Calu3 (cell line): ENCODE measurements around the gene SEC16A. TPM values are rescaled to one million over a fixed set of nuclear protein-coding genes. Genes with fewer than 3 reads are reported as not detected.

Experiments
- BruUV-seq: library from RNA; stranded (reverse); fragments of 400-500 nt; replicated peaks from 2 replicates; lab custom pipeline; 2021; lab: Mats Ljungman, UMichigan
- CTCF ChIA-PET: fragments of 300-600 bp; sonication (Branson Sonifier 250); formaldehyde crosslinking; loops from one replicate; lab custom pipeline; 2022; ENCODE audit warnings: antibody characterized with exemption; lab: Charles Lee
- DNase-seq: peaks from one replicate; pipeline ENCODE4 v3.0.0; 2022
- H3K27ac Mint-ChIP-seq: one replicate; pipeline ENCODE4 v1.8.0; 2022; ENCODE audit warnings: mixed read lengths; ENCODE audit not compliant: unreplicated experiment
- H3K27me3 Mint-ChIP-seq: one replicate; pipeline ENCODE4 v1.8.0; 2022; ENCODE audit warnings: mixed read lengths; ENCODE audit not compliant: unreplicated experiment
- H3K36me3 Mint-ChIP-seq: one replicate; pipeline ENCODE4 v1.8.0; 2022; ENCODE audit warnings: mild to moderate bottlenecking, moderate library complexity, mixed read lengths; ENCODE audit not compliant: insufficient read depth, unreplicated experiment
- H3K4me1 Mint-ChIP-seq: one replicate; pipeline ENCODE4 v1.8.0; 2022; ENCODE audit warnings: mild to moderate bottlenecking, low read depth, mixed read lengths; ENCODE audit not compliant: unreplicated experiment
- H3K4me3 Mint-ChIP-seq: one replicate; pipeline ENCODE4 v1.8.0; 2022; ENCODE audit warnings: mild to moderate bottlenecking, low read depth, moderate library complexity, mixed read lengths; ENCODE audit not compliant: unreplicated experiment
- H3K9me3 Mint-ChIP-seq: one replicate; pipeline ENCODE4 v1.8.0; 2022; ENCODE audit warnings: low read depth, mixed read lengths; ENCODE audit not compliant: unreplicated experiment
- CTCF ChIP-seq: fragments of 200-600 bp; IDR thresholded peaks from one replicate; pipeline ENCODE4 v1.8.0; 2022; ENCODE audit warnings: antibody characterized with exemption; ENCODE audit not compliant: unreplicated experiment
- intact Hi-C: fragments of 100-400 bp; cut with micrococcal nuclease; formaldehyde crosslinking; loops from one replicate; pipeline ENCODE4 v1.10.0; 2022; ENCODE audit not compliant: unreplicated experiment
- total RNA-seq: library from RNA; stranded (reverse); gene quantifications from 2 replicates; pipeline ENCODE4 v1.2.3, GENCODE V29; 2022

The SEC16A gene
- total RNA-seq, 1 experiment from 2014 or later: 48.9 TPM

- CTCF ChIA-PET: interaction anchor here (1.3 kb wide), 1 partner anchor 105 kb away, joined by 5 read pairs; no protein-coding TSS in a partner anchor
- intact Hi-C loops: no loop called here
- Mint-ChIP-seq H3K36me3 (peaks cover 15% of the 10 kb centered on the region), H3K4me3 (peak overlapping the region; percentile 20), H3K9me3 (no peaks in the 10 kb centered on the region), H3K27me3 (no peaks in the 10 kb centered on the region), H3K27ac (no peak overlapping the region), H3K4me1 (peaks cover 6% of the 10 kb centered on the region)
- peak; percentile 71 for DNase-seq
- no peak for TF ChIP-seq CTCF
- no TSS peak for BruUV-seq
Observed at GRCh38 chr9:136520053-136520540, 37.3 kb upstream of the SEC16A start.

DNA sequence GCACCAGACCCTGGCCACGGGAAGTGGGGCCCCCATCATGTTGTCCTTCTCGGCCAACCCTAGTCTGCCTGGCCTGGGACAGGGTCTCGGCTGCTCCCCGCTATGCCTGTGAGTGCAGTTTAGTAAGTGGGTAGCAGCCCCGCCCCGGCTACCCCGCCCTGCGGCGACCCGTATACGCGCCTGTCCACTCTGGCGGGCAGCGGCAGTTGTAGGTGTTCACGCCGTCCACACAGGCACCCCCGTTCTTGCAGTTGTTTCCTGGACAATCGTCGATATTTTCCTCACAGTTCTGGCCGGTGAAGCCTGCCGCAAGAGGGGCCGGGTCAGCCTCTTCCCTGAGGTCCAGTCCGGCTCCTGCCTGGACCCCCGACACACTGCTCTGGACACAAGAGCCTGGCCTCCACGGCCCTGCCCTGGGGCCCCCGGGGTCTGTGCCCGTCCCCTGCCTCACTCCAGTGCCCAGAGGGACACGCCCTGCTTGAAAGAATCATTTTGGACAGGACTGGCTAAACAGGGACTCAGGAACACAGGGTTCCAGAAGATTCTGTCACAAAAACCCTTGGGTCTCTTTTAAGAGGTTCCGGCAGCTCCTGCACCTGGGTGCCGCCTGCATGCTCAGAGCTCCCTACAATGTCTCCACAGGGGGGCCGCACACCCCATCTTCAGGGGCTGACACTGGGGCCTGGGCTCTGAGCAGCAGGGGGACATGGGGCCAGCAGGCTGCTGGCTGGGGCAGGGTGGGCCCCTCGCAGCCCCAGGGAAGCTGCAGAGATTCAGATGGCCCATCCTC lies 36.6 kb upstream of the SEC16A start:
- BruUV-seq: no TSS peak
- CTCF ChIA-PET: interaction anchor here (1.3 kb wide), 1 partner anchor 106 kb away, joined by 5 read pairs; no protein-coding TSS in a partner anchor
- DNase-seq: no peak

DNA sequence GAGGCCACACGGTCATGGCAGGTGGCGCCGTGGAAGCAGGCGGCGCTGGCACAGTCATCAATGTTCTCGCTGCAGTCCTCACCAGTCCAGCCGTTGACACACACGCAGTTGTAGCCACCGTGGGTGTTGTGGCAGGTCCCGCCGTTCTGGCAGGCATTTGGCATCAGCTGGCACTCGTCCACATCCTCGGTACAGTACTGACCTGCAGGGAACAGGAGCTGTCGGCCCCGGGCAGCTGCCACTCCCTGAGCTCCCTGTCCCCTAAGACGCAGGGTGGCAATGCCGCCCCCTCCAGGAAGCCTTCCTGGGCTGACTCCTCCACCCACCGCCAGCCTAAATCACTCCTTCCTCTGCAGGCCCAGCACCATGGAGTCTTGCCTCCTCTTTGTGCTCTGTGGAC lies 35.8 kb upstream of the SEC16A start:
- no peak overlapping the region for H3K27ac Mint-ChIP-seq

More for the DNA sequence above, 36.6 kb upstream of the SEC16A start:
- Mint-ChIP-seq H3K27me3 (no peaks in the 10 kb centered on the region), H3K9me3 (no peaks in the 10 kb centered on the region), H3K27ac (no peak overlapping the region), H3K4me3 (peak overlapping the region; percentile 20), H3K4me1 (peaks cover 6% of the 10 kb centered on the region), H3K36me3 (peaks cover 15% of the 10 kb centered on the region)
- intact Hi-C loops: no loop called here
- TF ChIP-seq CTCF: no peak

DNA sequence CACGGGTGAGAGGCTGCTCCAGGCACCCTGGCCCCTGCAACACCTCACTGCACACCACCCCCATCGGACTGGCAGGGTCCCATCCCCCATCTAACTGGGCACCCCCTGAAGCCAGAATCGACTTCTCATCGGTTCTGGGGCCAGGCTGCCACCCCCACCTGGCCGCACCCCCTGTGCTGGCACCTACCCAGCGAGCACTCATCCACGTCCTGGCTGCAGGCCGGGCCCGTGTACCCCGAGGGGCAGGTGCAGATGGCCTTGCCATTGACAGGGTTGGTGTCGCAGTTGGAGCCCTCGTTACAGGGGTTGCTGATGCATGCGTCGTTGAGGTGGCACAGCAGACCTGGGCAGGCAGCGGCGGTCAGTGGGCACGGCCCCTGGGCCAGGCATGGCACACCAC lies 35.1 kb upstream of the SEC16A start:
- Mint-ChIP-seq H3K27ac (no peak overlapping the region), H3K4me3 (no peak overlapping the region), H3K9me3 (no peaks in the 10 kb centered on the region), H3K27me3 (no peaks in the 10 kb centered on the region), H3K4me1 (peaks cover 6% of the 10 kb centered on the region), H3K36me3 (peaks cover 13% of the 10 kb centered on the region)
- CTCF ChIA-PET: no interaction called here
- intact Hi-C loops: no loop called here
- BruUV-seq: no TSS peak
- DNase-seq: no peak
- TF ChIP-seq CTCF: no peak

More for the DNA sequence above, 35.8 kb upstream of the SEC16A start:
- Mint-ChIP-seq H3K4me3 (no peak overlapping the region), H3K36me3 (peaks cover 15% of the 10 kb centered on the region), H3K9me3 (no peaks in the 10 kb centered on the region), H3K27me3 (no peaks in the 10 kb centered on the region), H3K4me1 (peaks cover 6% of the 10 kb centered on the region)
- CTCF ChIA-PET: no interaction called here
- DNase-seq: no peak
- no TSS peak for BruUV-seq
- no peak for TF ChIP-seq CTCF
- intact Hi-C loops: no loop called here
